K562 (cell line): ENCODE measurements around the gene CHST7. TPM values are rescaled to one million over a fixed set of nuclear protein-coding genes. Genes with fewer than 3 reads are reported as not detected.

Experiments used
- GABPA ChIP-seq: fragments of 200-800 bp; sonication (Bioruptor generic); conservative IDR thresholded peaks from 2 replicates; pipeline ENCODE4 v1.6.1; 2016; ENCODE audit warnings: low read depth, missing genetic modification characterization, missing compliant biosample characterization
- KLF13 ChIP-seq: fragments of 450-650 bp; IDR thresholded peaks from 2 replicates; pipeline ENCODE4 v1.6.1; 2016; ENCODE audit warnings: missing genetic modification characterization, low read depth, mild to moderate bottlenecking, missing compliant biosample characterization, moderate library complexity, borderline replicate concordance
- MTA2 ChIP-seq: fragments of 450-650 bp; IDR thresholded peaks from 2 replicates; pipeline ENCODE4 v1.6.1; 2016; ENCODE audit warnings: low read depth
- NBN ChIP-seq: fragments of 450-650 bp; IDR thresholded peaks from 2 replicates; pipeline ENCODE4 v1.6.1; 2016; ENCODE audit warnings: low read depth, mild to moderate bottlenecking
- NCOA1 ChIP-seq: fragments of 450-650 bp; IDR thresholded peaks from 2 replicates; pipeline ENCODE4 v1.6.1; 2016; ENCODE audit warnings: low read depth
- PURB ChIP-seq: sonication (generic); formaldehyde crosslinking; IDR thresholded peaks from 2 replicates; pipeline ENCODE4 v1.9.0; 2021; ENCODE audit warnings: low read depth, mild to moderate bottlenecking, missing genetic modification reagents
- SFPQ ChIP-seq: fragments of 200-400 bp; formaldehyde crosslinking; IDR thresholded peaks from 2 replicates; pipeline ENCODE4 v1.6.1; 2017; ENCODE audit warnings: mild to moderate bottlenecking, low read depth, low read length, moderate library complexity
- TRIM25 ChIP-seq: fragments of 450-650 bp; IDR thresholded peaks from 2 replicates; pipeline ENCODE4 v1.7.0; 2016; ENCODE audit warnings: borderline replicate concordance
- ZNF212 ChIP-seq: fragments of 450-650 bp; formaldehyde crosslinking; IDR thresholded peaks from 2 replicates; pipeline ENCODE4 v1.4.0; 2020; ENCODE audit warnings: mild to moderate bottlenecking
- ZNF507 ChIP-seq: conservative IDR thresholded peaks from 2 replicates; pipeline ENCODE4 v1.6.1; 2017; ENCODE audit warnings: missing genetic modification characterization, missing compliant biosample characterization
- ZNF583 ChIP-seq: fragments of 250-450 bp; sonication (Bioruptor Pico); IDR thresholded peaks from 2 replicates; pipeline ENCODE4 v1.4.0; 2020
- polyA plus RNA-seq, 8 experiments: library from polyadenylated mRNA; depleted of rRNA in 4 of 8; stranded (reverse) in 5 of 8; unstranded in 3 of 8; fragments of >200 nt; fragmentation: Nextera tagmentation in 2 of 8; fragmentation: Illumina TruSeq in 1 of 8; extraction: Ambion mirVana in 2 of 8; extraction: Trizol in 1 of 8; gene quantifications; 2 replicates each; pipeline versions ENCODE4 v1.2.1 to v1.2.3, GENCODE V29; 2011 to 2014; ENCODE audit warnings: inconsistent platforms in 1 of 8, missing spikeins in 1 of 8
- total RNA-seq, 7 experiments: library from RNA; depleted of rRNA in 6 of 7; stranded (reverse); fragments of >200 nt in 6 of 7; fragmentation: Illumina TruSeq in 2 of 7; extraction: Trizol in 2 of 7; gene quantifications; 2 replicates each; pipeline versions ENCODE4 v1.2.1 to v1.2.3, GENCODE V29; 2011 to 2021; ENCODE audit warnings: low replicate concordance in 1 of 7
- TF ChIP-seq, protein P1 (sequence below): fragments of 200-600 bp; sonication (generic); IDR thresholded peaks from one replicate; pipeline ENCODE4 v1.6.1; 2012; ENCODE audit warnings: mild to moderate bottlenecking, low read depth, low read length, inconsistent platforms
- TF ChIP-seq, protein P2 (sequence below): sonication (generic); formaldehyde crosslinking; IDR thresholded peaks from 2 replicates; pipeline ENCODE4 v1.8.0; 2022; ENCODE audit warnings: mild to moderate bottlenecking, missing genetic modification reagents

Gene CHST7
- total and polyA plus RNA-seq, 9 of the 15 experiments (the other 6 are each of a cell fraction or from before 2014, with no cell fraction given), result 0.04 to 0.41 (median 0.09) TPM; not detected in 2

- TF ChIP-seq, protein P1, sequence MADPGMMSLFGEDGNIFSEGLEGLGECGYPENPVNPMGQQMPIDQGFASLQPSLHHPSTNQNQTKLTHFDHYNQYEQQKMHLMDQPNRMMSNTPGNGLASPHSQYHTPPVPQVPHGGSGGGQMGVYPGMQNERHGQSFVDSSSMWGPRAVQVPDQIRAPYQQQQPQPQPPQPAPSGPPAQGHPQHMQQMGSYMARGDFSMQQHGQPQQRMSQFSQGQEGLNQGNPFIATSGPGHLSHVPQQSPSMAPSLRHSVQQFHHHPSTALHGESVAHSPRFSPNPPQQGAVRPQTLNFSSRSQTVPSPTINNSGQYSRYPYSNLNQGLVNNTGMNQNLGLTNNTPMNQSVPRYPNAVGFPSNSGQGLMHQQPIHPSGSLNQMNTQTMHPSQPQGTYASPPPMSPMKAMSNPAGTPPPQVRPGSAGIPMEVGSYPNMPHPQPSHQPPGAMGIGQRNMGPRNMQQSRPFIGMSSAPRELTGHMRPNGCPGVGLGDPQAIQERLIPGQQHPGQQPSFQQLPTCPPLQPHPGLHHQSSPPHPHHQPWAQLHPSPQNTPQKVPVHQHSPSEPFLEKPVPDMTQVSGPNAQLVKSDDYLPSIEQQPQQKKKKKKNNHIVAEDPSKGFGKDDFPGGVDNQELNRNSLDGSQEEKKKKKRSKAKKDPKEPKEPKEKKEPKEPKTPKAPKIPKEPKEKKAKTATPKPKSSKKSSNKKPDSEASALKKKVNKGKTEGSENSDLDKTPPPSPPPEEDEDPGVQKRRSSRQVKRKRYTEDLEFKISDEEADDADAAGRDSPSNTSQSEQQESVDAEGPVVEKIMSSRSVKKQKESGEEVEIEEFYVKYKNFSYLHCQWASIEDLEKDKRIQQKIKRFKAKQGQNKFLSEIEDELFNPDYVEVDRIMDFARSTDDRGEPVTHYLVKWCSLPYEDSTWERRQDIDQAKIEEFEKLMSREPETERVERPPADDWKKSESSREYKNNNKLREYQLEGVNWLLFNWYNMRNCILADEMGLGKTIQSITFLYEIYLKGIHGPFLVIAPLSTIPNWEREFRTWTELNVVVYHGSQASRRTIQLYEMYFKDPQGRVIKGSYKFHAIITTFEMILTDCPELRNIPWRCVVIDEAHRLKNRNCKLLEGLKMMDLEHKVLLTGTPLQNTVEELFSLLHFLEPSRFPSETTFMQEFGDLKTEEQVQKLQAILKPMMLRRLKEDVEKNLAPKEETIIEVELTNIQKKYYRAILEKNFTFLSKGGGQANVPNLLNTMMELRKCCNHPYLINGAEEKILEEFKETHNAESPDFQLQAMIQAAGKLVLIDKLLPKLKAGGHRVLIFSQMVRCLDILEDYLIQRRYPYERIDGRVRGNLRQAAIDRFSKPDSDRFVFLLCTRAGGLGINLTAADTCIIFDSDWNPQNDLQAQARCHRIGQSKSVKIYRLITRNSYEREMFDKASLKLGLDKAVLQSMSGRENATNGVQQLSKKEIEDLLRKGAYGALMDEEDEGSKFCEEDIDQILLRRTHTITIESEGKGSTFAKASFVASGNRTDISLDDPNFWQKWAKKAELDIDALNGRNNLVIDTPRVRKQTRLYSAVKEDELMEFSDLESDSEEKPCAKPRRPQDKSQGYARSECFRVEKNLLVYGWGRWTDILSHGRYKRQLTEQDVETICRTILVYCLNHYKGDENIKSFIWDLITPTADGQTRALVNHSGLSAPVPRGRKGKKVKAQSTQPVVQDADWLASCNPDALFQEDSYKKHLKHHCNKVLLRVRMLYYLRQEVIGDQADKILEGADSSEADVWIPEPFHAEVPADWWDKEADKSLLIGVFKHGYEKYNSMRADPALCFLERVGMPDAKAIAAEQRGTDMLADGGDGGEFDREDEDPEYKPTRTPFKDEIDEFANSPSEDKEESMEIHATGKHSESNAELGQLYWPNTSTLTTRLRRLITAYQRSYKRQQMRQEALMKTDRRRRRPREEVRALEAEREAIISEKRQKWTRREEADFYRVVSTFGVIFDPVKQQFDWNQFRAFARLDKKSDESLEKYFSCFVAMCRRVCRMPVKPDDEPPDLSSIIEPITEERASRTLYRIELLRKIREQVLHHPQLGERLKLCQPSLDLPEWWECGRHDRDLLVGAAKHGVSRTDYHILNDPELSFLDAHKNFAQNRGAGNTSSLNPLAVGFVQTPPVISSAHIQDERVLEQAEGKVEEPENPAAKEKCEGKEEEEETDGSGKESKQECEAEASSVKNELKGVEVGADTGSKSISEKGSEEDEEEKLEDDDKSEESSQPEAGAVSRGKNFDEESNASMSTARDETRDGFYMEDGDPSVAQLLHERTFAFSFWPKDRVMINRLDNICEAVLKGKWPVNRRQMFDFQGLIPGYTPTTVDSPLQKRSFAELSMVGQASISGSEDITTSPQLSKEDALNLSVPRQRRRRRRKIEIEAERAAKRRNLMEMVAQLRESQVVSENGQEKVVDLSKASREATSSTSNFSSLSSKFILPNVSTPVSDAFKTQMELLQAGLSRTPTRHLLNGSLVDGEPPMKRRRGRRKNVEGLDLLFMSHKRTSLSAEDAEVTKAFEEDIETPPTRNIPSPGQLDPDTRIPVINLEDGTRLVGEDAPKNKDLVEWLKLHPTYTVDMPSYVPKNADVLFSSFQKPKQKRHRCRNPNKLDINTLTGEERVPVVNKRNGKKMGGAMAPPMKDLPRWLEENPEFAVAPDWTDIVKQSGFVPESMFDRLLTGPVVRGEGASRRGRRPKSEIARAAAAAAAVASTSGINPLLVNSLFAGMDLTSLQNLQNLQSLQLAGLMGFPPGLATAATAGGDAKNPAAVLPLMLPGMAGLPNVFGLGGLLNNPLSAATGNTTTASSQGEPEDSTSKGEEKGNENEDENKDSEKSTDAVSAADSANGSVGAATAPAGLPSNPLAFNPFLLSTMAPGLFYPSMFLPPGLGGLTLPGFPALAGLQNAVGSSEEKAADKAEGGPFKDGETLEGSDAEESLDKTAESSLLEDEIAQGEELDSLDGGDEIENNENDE, result no peak
- TF ChIP-seq KLF13 (tag), result no peak
- TF ChIP-seq SFPQ, result no peak
- TF ChIP-seq, protein P2, sequence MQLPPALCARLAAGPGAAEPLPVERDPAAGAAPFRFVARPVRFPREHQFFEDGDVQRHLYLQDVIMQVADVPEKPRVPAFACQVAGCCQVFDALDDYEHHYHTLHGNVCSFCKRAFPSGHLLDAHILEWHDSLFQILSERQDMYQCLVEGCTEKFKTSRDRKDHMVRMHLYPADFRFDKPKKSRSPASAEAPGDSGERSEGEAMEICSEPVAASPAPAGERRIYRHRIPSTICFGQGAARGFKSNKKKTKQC (CRISPR knock-in tag), result no peak
- TF ChIP-seq PURB (CRISPR knock-in tag), result no peak
- no peak for TF ChIP-seq ZNF507 (tag)
- no peak for TF ChIP-seq ZNF583
- TF ChIP-seq MTA2, result no peak
- no peak for TF ChIP-seq GABPA
- TF ChIP-seq ZNF212 (CRISPR knock-in tag), result no peak
- no peak for TF ChIP-seq NCOA1
- TF ChIP-seq NBN, result no peak
- TF ChIP-seq TRIM25, result no peak
Measured at GRCh38 chrX:46634577-46634976, 61.0 kb downstream of the CHST7 start (continued).
